HG03342 (cell line): ENCODE results near the gene MYL5.
"Not testable (repeated sequence)": the region's sequence is repeated elsewhere in the genome, so short reads cannot be mapped to it uniquely, and the experiment has no call there.

ENCODE experiments used
- ATAC-seq: cut with Tn5 transposase; IDR thresholded peaks from one replicate; pipeline ENCODE4 v1.9.1; 2021; ENCODE audit warnings: mild to moderate bottlenecking, moderate library complexity; ENCODE audit not compliant: unreplicated experiment

MYL5 gene

GRCh38 chr4:683982-684622 is 9.8 kb downstream of the MYL5 start:
- ATAC-seq = no peak

GRCh38 chr4:684623-685327 is 10.4 kb downstream of the MYL5 start:
- ATAC-seq = no peak

- no peak for ATAC-seq
Observed at GRCh38 chr4:685679-686412, 11.5 kb downstream of the MYL5 start.

GRCh38 chr4:686413-687040 is 12.2 kb downstream of the MYL5 start:
- ATAC-seq = no peak

- no peak for ATAC-seq
Observed at GRCh38 chr4:687048-687970, 13.0 kb downstream of the MYL5 start.

GRCh38 chr4:687971-688853 is 13.9 kb downstream of the MYL5 start:
- no peak for ATAC-seq

- ATAC-seq = no peak
Observed at GRCh38 chr4:688854-689681, 14.7 kb downstream of the MYL5 start, which contains the start of gene SLC49A3. SLC49A3 (minus strand) TSS chr4:689151; CDS start chr4:689127, 24 bp downstream.

GRCh38 chr4:689723-690122 is 15.4 kb downstream of the MYL5 start:
- no peak for ATAC-seq

- ATAC-seq = no peak
Observed at GRCh38 chr4:692771-693554, 18.6 kb downstream of the MYL5 start.

- not testable (repeated sequence) for ATAC-seq
Observed at GRCh38 chr4:694341-694940, 20.1 kb downstream of the MYL5 start.

GRCh38 chr4:699816-700580 is 25.7 kb downstream of the MYL5 start:
- ATAC-seq = no peak

GRCh38 chr4:700587-701264 is 26.4 kb downstream of the MYL5 start:
- ATAC-seq = no peak

GRCh38 chr4:702618-703048 is 28.3 kb downstream of the MYL5 start:
- no peak for ATAC-seq

GRCh38 chr4:703336-704197 is 29.2 kb downstream of the MYL5 start:
- no peak for ATAC-seq
